NOMO-1 (cell line): ENCODE results near the gene FGD3.
"Not testable (repeated sequence)": the region's sequence is repeated elsewhere in the genome, so short reads cannot be mapped to it uniquely, and the experiment has no call there.

Experiments
- DNase-seq, 2 experiments: peaks; one replicate each; lab custom pipeline; 2025; ENCODE audit not compliant: unreplicated experiment in 2 of 2; lab: John Stamatoyannopoulos, UW

Gene FGD3

DNA sequence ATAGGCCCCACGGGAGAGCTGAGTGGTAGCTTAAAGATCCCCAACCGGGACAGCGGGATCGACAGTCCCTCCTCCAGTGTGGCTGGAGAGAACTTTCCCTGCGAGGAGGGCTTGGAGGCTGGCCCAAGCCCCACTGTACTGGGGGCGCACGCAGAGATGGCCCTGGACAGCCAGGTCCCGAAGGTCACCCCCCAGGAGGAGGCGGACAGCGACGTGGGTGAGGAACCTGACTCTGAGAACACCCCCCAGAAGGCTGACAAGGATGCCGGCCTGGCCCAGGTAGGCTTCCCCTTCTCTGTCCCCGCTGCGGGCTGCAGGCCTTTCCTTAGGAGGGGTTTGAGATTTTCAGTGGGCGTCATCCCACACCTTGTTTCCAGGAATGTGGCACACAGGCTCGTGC lies 29.1 kb downstream of the FGD3 start:
- DNase-seq: no peak

- DNase-seq: no peak
These were observed 30.0 kb downstream of the FGD3 start for GRCh38 chr9:92977279-92977678.

DNA sequence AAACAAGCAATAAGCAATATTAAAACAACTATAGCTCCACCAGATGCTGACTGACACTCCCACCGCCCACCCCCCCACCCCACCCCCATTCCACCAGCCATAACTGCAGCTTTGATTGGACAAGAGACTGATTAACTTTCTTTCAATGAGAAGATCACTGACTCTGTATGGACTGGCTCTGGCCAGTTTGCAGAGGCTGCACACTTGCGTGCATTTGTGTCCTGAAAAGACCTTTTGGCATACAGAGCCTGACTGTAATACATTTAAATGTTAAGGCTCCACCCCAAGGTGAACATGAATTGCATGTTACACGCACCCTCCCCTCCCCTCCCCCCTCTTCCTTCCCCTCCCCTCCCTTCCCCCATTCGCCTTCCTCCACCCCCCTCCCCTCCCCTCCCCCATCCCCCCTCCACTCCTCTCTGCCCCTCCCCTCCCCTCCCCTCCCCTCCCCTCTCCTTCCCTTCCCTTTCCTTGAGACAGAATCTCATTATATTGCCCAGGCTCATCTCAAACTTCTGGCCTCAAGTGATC lies 31.1 kb downstream of the FGD3 start:
- no peak for DNase-seq

- DNase-seq: no peak
These were observed 32.1 kb downstream of the FGD3 start for GRCh38 chr9:92979283-92980056.

- DNase-seq: peak in 1 of 2 experiments; percentile 52
These were observed 32.9 kb downstream of the FGD3 start for GRCh38 chr9:92980085-92980745.

DNA sequence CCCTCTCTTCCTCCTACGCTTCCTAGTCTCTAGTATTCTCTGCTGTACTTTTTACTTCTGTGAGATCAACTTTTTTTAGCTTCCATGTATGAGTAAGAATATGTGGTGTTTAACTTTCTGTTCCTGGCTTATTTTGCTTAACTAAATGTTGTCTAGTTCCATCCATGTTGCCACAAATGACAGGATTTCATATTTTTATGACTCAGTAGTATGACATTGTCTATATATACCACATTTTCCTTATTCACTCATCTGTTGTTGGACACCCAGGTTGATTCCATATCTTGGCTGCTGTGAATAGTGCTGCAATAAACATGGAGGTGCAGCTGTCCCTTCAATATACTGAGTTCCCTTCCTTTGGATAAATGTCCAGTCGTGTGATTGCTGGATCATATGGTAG lies 34.8 kb downstream of the FGD3 start:
- DNase-seq: no peak

GRCh38 chr9:92983984-92984589 lies 36.8 kb downstream of the FGD3 start:
- DNase-seq: no peak

DNA sequence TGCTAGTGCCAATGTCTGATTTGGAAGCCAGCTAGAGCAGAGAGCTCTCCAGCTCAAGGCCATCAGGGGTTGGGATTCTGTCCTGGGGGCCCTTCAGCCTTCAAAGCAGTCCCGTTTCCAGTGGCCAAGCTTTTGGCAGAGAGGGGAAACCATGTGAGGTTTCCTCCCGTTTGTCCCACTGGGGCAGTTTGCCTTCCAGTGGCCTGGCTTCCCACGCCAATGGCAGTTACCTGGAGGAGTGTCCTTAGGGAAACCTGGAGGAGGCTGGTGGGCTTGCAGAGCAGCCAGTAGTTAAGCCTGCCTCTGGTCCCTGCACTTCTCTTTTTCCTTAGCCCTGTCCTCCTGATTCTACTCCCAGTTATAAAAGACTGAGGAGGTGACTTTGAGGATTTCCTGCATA lies 37.7 kb downstream of the FGD3 start:
- no peak for DNase-seq

- DNase-seq: peak in 1 of 2 experiments; percentile 32
These were observed 39.1 kb downstream of the FGD3 start for GRCh38 chr9:92986176-92987119.

- no peak for DNase-seq
These were observed 41.0 kb downstream of the FGD3 start for GRCh38 chr9:92988215-92988768.

- DNase-seq: no peak
These were observed 42.2 kb downstream of the FGD3 start for GRCh38 chr9:92989561-92989960.

DNA sequence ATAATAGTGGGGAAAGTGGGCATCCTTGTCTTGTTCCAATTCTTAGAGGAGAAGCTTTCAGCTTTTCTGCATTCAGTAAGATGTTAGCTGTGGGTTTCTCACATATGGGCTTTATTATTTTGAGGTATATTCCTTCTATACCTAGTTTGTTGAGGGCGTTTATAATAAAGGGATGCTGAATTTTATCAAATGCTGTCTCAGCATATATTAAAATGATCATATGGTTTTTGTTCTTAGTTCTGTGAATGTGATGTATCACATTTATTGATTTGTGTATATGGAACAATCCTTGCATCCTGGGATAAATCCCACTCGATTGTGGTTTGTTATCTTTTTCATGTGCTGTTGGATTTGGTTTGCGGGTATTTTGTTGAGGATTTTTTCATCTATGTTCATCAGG lies 43.1 kb downstream of the FGD3 start:
- no peak for DNase-seq

GRCh38 chr9:92992549-92992948 lies 45.2 kb downstream of the FGD3 start:
- no peak for DNase-seq

DNA sequence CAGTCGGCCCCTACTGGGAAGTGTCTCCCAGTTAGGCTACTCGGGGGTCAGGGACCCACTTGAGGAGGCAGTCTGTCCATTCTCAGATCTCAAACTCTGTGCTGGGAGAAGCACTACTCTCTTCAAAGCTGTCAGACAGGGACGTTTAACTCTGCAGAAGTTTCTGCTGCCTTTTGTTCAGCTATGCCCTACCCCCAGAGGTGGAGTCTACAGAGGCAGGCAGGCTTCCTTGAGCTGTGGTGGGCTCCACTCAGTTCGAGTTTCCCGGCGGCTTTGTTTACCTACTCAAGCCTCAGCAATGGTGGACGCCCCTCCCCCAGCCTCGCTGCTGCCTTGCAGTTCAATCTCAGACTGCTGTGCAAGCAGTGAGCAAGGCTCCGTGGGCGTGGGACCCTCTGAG lies 51.5 kb downstream of the FGD3 start:
- not testable (repeated sequence) for DNase-seq

DNA sequence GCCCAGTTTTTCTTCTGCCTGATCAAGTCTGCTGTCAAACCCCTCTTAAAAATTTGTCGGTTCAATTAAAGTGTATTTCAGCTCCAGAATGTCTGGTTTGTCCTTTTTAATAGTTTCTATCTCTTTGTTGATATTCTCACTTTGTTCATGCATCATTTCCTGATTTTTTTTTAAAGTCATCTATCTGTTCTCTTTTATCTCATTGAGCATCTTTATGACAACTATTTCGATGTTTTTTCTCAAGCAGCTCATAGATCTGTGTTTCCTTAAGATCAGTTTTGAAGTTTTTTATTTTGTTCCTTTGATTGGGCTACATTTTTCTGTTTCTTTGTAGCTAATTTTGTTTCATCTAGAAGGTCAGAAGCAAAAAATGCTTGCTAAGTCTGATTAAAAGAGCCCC lies 53.7 kb downstream of the FGD3 start:
- no peak for DNase-seq

GRCh38 chr9:93002700-93003099 lies 55.4 kb downstream of the FGD3 start:
- no peak for DNase-seq

GRCh38 chr9:93003552-93004407 lies 56.5 kb downstream of the FGD3 start:
- peak; percentile 31 to 60 for DNase-seq

DNA sequence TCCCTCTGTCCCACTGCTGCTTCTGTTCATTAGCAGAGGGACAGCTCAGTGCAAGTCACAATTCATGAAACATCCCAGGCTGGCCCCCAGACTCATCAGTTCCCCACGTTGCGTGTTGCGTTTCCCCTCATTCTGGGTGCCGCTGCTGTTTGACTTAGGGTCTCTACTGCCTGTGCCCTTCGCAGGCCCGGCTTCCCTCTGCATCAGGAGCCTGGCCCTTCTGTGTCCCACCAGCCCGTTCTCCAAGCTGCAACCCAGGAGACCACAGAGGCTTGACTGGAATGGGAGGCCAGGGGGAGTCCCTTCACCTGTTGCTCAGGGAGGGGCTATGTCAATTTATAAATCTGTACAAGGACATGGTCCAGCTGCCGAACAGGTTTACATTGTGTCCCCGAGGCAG lies 57.2 kb downstream of the FGD3 start:
- DNase-seq: no peak

DNA sequence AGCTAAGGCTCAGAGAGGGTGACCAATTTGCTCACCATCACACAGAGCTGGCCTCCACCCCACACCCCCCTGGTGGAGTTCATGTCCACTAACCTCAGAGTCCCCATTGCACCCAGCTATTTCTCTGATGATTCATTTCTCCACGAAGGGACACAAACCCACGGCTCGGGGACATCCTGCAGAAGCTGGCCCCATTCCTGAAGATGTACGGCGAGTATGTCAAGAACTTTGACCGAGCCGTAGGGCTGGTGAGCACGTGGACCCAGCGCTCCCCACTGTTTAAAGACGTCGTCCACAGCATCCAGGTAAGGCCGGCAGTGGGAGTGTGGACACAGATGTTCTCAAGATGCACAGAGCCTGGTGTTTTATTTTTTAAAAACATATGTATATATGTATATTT lies 58.6 kb downstream of the FGD3 start:
- DNase-seq: no peak
